ENCODE results near the gene ZNF883.

DNA sequence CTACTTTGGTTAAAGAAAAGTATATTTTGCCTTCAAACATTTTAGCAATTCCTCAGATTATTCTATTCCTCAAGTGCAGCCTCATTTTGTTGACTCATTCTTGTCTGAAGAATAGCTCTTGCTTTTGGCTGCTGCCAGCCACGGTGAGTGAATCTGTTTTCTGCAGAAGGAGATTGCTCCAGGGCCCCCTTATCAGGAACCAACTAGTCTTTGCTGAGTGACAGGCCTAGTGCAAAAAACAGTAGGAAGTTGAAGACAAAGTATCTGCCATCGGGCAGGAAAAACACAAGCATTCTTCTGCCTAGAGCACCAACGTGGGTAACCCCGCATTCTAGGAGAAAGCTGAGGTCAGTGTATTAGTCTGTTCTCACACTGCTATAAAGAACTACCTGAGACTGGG lies 42.3 kb downstream of the ZNF883 start:
- TF ChIP-seq POLR2A (IDR thresholded peaks at IDR 0.05): no peak
- TF ChIP-seq, protein P1, sequence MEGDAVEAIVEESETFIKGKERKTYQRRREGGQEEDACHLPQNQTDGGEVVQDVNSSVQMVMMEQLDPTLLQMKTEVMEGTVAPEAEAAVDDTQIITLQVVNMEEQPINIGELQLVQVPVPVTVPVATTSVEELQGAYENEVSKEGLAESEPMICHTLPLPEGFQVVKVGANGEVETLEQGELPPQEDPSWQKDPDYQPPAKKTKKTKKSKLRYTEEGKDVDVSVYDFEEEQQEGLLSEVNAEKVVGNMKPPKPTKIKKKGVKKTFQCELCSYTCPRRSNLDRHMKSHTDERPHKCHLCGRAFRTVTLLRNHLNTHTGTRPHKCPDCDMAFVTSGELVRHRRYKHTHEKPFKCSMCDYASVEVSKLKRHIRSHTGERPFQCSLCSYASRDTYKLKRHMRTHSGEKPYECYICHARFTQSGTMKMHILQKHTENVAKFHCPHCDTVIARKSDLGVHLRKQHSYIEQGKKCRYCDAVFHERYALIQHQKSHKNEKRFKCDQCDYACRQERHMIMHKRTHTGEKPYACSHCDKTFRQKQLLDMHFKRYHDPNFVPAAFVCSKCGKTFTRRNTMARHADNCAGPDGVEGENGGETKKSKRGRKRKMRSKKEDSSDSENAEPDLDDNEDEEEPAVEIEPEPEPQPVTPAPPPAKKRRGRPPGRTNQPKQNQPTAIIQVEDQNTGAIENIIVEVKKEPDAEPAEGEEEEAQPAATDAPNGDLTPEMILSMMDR (IDR thresholded peaks at IDR 0.05): no peak

All from adrenal gland (tissue), 5 donors.